Calu3 (cell line): ENCODE data around the gene KYAT1. TPM values are rescaled to one million over a fixed set of nuclear protein-coding genes. Genes with fewer than 3 reads are reported as not detected.

Experiments used
- BruUV-seq: library from RNA; stranded (reverse); fragments of 400-500 nt; replicated peaks from 2 replicates; lab custom pipeline; 2021; lab: Mats Ljungman, UMichigan
- CTCF ChIA-PET: fragments of 300-600 bp; sonication (Branson Sonifier 250); formaldehyde crosslinking; loops from one replicate; lab custom pipeline; 2022; ENCODE audit warnings: antibody characterized with exemption; lab: Charles Lee
- DNase-seq: peaks from one replicate; pipeline ENCODE4 v3.0.0; 2022
- H3K27ac Mint-ChIP-seq: one replicate; pipeline ENCODE4 v1.8.0; 2022; ENCODE audit warnings: mixed read lengths; ENCODE audit not compliant: unreplicated experiment
- H3K27me3 Mint-ChIP-seq: one replicate; pipeline ENCODE4 v1.8.0; 2022; ENCODE audit warnings: mixed read lengths; ENCODE audit not compliant: unreplicated experiment
- H3K36me3 Mint-ChIP-seq: one replicate; pipeline ENCODE4 v1.8.0; 2022; ENCODE audit warnings: mild to moderate bottlenecking, moderate library complexity, mixed read lengths; ENCODE audit not compliant: insufficient read depth, unreplicated experiment
- H3K4me1 Mint-ChIP-seq: one replicate; pipeline ENCODE4 v1.8.0; 2022; ENCODE audit warnings: mild to moderate bottlenecking, low read depth, mixed read lengths; ENCODE audit not compliant: unreplicated experiment
- H3K4me3 Mint-ChIP-seq: one replicate; pipeline ENCODE4 v1.8.0; 2022; ENCODE audit warnings: mild to moderate bottlenecking, low read depth, moderate library complexity, mixed read lengths; ENCODE audit not compliant: unreplicated experiment
- H3K9me3 Mint-ChIP-seq: one replicate; pipeline ENCODE4 v1.8.0; 2022; ENCODE audit warnings: low read depth, mixed read lengths; ENCODE audit not compliant: unreplicated experiment
- CTCF ChIP-seq: fragments of 200-600 bp; IDR thresholded peaks from one replicate; pipeline ENCODE4 v1.8.0; 2022; ENCODE audit warnings: antibody characterized with exemption; ENCODE audit not compliant: unreplicated experiment
- intact Hi-C: fragments of 100-400 bp; cut with micrococcal nuclease; formaldehyde crosslinking; loops from one replicate; pipeline ENCODE4 v1.10.0; 2022; ENCODE audit not compliant: unreplicated experiment
- total RNA-seq: library from RNA; stranded (reverse); gene quantifications from 2 replicates; pipeline ENCODE4 v1.2.3, GENCODE V29; 2022

Gene KYAT1
- total RNA-seq, 1 experiment from 2014 or later: 4.1 TPM

GRCh38 chr9:128898845-128899565, 17.3 kb upstream of the KYAT1 start:
- intact Hi-C loops: no loop called here
- H3K27ac Mint-ChIP-seq: no peak overlapping the region
- no peaks in the 10 kb centered on the region for H3K9me3 Mint-ChIP-seq
- DNase-seq: no peak
- H3K4me3 Mint-ChIP-seq: no peak overlapping the region
- H3K27me3 Mint-ChIP-seq: no peaks in the 10 kb centered on the region
- peaks cover 9% of the 10 kb centered on the region for H3K4me1 Mint-ChIP-seq
- TF ChIP-seq CTCF: no peak
- BruUV-seq: no TSS peak
- CTCF ChIA-PET: no interaction called here
- H3K36me3 Mint-ChIP-seq: peaks cover 20% of the 10 kb centered on the region

GRCh38 chr9:128898382-128898781, 16.6 kb upstream of the KYAT1 start:
- no TSS peak for BruUV-seq
- H3K9me3 Mint-ChIP-seq: no peaks in the 10 kb centered on the region
- H3K36me3 Mint-ChIP-seq: peaks cover 20% of the 10 kb centered on the region
- no peak overlapping the region for H3K4me3 Mint-ChIP-seq
- intact Hi-C loops: no loop called here
- no peak for DNase-seq
- no peaks in the 10 kb centered on the region for H3K27me3 Mint-ChIP-seq
- no peak overlapping the region for H3K27ac Mint-ChIP-seq
- CTCF ChIA-PET: no interaction called here
- peaks cover 9% of the 10 kb centered on the region for H3K4me1 Mint-ChIP-seq
- no peak for TF ChIP-seq CTCF

GRCh38 chr9:128895556-128895955, 13.8 kb upstream of the KYAT1 start:
- Mint-ChIP-seq H3K36me3 (peaks cover 13% of the 10 kb centered on the region), H3K9me3 (no peaks in the 10 kb centered on the region), H3K4me3 (no peak overlapping the region), H3K4me1 (no peaks in the 10 kb centered on the region), H3K27ac (no peak overlapping the region), H3K27me3 (no peaks in the 10 kb centered on the region)
- intact Hi-C loops: no loop called here
- CTCF ChIA-PET: interaction anchor here (0.8 kb wide), 1 partner anchor 17 kb away, joined by 4 read pairs; no protein-coding TSS in a partner anchor
- no peak for TF ChIP-seq CTCF
- no peak for DNase-seq
- no TSS peak for BruUV-seq

- no peak overlapping the region for H3K27ac Mint-ChIP-seq
- no peak for DNase-seq
- no peak overlapping the region for H3K4me3 Mint-ChIP-seq
- BruUV-seq: no TSS peak
- no peak for TF ChIP-seq CTCF
- no peaks in the 10 kb centered on the region for H3K9me3 Mint-ChIP-seq
- intact Hi-C loops: no loop called here
- no peaks in the 10 kb centered on the region for H3K4me1 Mint-ChIP-seq
- no peaks in the 10 kb centered on the region for H3K27me3 Mint-ChIP-seq
- CTCF ChIA-PET: no interaction called here
- peaks cover 18% of the 10 kb centered on the region for H3K36me3 Mint-ChIP-seq
Observed at GRCh38 chr9:128894764-128895163, 13.0 kb upstream of the KYAT1 start.
